HG02973 (cell line): ENCODE data around the gene IL1R1.

Experiments
- ATAC-seq: cut with Tn5 transposase; IDR thresholded peaks from one replicate; pipeline ENCODE4 v1.9.1; 2021; ENCODE audit warnings: moderate library complexity; ENCODE audit not compliant: unreplicated experiment

IL1R1 gene

DNA sequence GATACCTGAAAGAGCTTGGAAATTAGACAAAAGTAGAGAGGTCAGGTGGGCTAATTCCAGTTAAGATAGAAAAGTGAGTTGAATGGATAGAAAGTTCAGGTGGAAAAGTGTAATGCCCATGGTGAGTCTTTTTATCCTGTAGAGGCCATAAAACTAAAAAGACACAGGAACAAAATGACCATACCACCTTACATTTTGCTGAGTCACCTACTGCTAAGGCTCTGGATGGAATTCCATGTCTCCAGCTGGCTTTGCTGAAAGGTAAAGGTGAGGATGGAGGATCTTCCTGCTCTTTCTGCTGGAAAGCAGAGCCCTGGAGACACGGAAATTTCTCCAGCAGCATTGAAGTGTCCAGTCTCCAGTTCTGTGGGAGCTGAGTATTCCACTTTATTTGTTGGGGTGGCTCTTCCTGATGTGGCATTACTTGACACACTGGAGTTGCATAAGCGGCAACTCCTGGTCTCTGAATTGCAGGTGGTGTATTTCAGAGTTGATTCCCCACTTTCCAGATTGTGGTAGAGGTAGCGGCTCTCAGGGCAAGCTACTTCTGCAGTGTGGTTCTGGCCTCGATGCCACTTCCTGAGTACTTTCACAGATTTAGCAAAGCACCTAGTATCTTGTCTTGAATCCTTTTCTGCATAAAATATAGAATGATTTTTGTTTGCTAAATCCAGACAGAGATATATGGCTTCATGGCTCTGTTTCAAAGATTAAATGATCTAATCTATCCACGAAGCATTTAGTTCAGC lies 55.0 kb downstream of the IL1R1 start:
- ATAC-seq: no peak

DNA sequence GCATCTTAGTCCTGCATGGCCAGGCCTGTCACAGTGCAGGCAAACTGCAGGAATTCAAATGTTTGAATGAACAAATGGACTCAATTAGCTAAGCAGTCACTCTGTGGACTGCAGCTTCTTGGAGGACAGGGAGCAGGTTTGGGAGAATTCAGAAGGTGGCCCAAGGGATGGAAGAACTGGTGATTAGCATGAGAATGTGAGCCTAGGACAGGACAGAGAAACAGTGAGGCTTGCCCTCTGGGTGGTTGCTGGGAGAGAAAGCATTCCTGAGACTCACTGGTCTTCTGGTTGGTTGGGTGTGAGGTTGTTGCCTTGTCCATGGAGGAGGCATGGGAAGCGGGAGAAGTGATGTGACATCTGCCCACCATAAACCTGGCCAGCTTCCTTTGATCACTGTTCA lies 58.0 kb downstream of the IL1R1 start:
- ATAC-seq: no peak

GRCh38 chr2:102204638-102205037 lies 62.1 kb downstream of the IL1R1 start:
- no peak for ATAC-seq

DNA sequence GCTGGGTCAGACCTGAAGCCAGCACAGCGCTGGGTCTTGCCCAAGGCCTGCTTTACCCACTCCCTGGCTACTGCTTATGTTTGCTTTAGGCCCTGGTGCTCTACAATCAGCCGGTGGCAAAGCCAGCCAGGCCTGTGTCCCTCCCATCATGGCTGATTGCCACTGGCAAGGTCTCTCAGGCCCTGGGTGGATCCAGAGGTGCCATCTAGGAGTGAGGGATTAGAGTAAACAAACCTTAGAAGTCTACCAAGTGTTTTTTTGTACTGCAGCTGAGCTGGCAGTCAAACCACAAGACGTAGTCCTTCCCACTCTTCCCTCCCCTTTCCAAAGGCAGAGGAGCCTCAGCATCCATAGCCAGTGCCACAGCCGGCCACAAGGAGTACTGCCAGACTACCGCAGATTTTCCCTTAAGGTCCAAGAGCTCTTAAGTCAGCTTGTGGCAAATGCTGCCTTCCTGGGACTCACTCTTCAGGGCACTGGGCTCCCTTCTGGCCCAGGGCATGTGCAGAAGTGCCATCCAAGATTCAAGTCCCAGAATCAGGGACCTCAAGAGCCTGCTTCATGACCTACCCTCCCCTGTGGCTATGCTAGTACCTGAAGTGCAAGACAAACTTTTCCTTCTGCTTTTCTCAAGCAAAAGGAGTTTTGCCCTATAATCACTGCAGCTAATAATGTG lies 64.3 kb downstream of the IL1R1 start:
- no peak for ATAC-seq

GRCh38 chr2:102208774-102209173 lies 66.2 kb downstream of the IL1R1 start:
- no peak for ATAC-seq

GRCh38 chr2:102209474-102209873 lies 66.9 kb downstream of the IL1R1 start:
- no peak for ATAC-seq

- ATAC-seq: no peak
These were observed 74.5 kb downstream of the IL1R1 start for GRCh38 chr2:102217032-102217431.

- ATAC-seq: no peak
These were observed 82.5 kb downstream of the IL1R1 start for GRCh38 chr2:102224824-102225739.

DNA sequence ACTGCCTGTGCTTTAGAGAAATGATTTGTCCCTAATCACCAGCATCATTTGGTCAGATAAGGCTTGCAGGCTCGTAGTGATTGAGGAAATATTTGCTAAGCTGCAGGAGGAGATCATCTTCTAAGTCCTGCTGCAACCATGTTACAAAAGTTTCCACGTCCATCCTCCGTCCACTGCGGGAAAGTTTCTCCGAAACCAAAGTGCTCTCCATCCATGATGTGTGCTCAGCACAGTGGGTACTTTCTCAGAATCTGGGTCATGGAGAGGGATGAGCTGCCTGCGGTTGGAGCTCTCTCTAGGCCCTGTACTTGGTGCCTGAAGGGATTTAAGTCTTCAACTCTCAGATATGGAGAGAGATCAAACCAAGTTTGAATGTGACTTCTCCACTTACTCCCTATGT lies 83.6 kb downstream of the IL1R1 start:
- no peak for ATAC-seq

DNA sequence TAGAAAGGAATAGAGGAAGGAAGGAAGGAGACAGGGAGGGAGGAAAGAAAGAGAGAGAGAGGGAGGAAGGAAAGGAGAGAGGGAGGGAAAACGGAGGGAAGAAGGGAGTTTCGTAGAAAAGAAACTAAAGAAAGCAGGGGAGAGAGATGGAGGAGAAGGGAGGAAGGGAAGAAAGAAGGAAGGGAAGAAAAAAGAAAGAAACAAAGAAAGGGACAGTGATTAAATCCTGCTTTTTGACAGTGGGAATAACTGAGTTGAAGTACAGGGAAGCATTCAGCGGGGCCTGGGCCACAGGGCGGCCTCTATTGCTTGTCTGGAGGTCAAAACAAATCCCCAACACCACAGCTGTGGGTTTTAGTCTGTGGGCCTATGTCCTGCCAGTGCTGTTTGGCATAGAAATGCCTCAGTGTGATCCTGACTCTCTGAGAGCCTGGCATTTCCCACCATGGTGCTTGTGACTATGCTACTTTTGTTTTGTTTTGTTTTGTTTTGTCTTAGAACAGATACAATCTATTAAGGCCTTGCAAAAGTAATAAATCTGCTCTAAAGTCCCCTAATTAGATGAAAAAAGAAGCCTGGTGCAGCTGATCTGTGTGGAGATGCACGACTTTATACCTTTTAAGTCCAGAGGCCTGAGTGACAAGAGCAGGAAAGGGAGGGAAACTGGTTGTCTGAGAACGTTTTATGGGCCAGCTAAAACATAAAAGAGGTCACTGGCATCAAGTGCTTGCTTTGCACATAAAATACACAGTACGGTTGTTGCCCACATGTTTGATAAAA lies 84.3 kb downstream of the IL1R1 start:
- ATAC-seq: no peak

GRCh38 chr2:102229141-102229769 lies 86.7 kb downstream of the IL1R1 start:
- no peak for ATAC-seq
